CD4-positive, alpha-beta T cell treated with Interleukin-12 subunit alpha and Interleukin-12 subunit beta, for 1 hour (primary cell): ENCODE results near the gene PYGL.
A peak's percentile ranks its signal among the peaks of the same experiment; 100 is the strongest.
"Not testable (repeated sequence)": the region's sequence is repeated elsewhere in the genome, so short reads cannot be mapped to it uniquely, and the experiment has no call there.

Source experiments
- DNase-seq: peaks from one replicate; pipeline ENCODE4 v3.0.0-alpha.2; 2020

PYGL gene

DNA sequence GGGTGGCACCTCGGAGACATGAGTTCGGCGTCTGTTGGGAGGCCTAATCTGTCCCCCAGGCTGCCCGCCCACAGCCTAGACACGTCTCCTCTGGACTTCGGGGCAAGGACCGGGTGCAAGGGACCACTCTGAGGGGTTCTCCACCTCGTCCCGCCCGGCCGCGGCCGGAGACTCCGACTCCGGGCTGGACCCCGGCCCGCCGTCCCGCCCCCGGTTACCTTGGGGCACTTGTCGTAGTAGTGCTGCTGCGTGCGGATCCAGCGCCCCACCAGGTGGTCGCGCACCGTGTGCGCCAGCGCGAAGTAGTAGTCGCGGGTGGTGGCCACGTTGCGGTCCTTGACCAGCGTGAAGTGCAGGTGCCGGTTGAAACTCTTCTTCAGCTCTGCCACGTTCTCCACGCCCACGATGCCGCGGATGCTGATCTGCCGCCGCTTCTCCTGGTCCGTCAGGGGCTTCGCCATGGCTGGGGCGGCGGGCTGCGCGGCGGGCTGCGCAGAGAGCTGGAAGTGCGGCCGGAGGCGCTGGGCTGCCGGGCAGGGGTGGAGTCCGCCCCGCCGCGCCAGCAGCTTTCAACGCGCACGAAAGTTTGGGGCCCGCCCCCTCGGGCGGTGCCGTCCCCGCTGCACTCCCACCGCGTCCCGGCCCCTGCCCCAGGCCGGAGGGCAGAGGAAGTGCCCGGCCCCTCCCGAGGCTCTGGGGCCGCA lies at the start of gene PYGL:
Gene PYGL, minus strand, starts transcription at position 541 of the 704 bp plus-strand sequence. Its CDS starts 80 bp downstream, at position 461.
- DNase-seq, result peak; percentile 15

DNA sequence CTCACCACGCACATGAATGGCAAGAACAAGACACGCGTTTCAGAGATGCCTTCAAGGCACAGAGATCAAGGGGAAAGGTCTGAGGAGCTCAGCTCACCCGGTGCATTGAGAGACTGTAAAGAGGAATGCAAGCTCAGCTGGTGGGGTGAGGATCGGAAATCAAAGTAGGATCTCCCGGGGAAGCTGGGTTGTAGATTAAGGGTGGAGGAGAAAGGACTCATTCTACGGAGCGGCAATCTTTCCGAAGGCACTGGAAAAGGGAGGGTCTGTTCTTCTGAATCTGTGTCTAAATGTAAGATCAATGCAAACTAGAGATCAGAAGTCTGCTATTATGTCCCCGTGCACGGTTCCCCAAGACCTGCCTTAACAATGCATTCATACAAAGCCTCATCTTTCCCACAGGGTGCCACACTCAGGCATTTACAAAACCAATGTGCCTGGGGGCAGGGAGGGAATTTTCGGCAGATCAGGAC lies 41.6 kb upstream of the PYGL start:
- DNase-seq, result no peak

DNA sequence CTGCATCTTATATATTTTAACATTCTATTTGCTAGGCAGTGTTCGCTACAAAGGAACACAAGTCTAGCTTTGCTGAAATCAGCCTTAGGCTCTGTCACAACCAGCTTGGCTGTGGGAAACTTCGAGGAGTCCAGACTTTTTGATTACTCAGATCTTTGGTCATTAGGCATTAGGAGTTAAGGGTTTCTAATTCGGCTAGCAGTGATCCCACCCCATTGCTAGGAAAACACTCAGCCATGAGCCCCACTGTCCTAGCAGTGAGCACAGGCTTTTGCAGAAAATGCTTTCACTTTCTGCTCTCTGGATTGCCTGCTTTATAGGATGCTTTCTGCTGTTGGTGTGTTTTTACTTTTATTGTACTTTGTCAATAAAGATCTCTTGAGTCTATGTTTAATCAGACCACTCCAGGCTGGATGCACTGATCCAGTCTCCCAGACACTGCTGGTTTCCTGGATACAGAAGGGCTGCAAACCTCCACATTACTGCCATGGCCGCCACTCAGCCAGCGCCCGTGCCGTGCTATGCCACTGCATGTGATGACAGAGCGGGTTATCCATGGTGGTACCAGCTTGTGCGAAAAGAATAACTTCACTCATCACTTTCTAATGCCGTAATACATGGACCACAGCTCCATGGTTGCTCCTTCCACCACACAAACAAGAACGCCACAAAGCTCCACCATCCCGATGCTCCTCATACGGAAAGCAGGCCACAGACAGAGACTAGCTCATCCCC lies 41.0 kb upstream of the PYGL start:
- no peak for DNase-seq

DNA sequence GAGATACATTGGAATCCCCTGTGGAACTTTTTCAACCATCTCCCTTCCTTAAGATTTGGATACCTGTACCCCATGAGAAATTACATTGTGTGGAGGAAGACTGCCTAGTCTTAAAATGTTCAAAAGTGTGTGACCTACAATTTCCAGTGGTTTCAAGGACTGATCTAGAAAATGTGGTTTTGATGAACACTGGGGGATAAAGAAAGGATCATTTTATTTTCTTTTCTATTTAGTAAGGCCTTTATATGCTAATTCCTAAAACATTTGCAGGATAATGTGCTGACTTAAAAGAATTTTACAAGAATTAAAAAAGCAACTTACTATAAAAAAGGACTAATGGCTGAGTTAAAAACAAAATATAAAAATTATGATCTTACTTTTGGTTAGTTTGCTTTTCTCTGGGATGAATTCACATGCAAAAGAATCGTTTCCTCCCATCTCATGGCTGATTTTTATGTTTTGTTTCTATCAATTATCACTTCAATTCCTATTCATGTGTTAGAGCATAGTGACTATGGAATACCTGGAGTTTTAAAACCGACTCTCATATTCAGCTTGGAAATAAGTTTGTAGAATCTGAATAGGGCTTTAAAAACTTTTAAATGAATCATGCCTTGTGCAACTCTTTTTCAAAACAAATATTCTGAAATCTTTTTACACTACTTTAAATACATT lies 39.9 kb upstream of the PYGL start:
- DNase-seq, result no peak

DNA sequence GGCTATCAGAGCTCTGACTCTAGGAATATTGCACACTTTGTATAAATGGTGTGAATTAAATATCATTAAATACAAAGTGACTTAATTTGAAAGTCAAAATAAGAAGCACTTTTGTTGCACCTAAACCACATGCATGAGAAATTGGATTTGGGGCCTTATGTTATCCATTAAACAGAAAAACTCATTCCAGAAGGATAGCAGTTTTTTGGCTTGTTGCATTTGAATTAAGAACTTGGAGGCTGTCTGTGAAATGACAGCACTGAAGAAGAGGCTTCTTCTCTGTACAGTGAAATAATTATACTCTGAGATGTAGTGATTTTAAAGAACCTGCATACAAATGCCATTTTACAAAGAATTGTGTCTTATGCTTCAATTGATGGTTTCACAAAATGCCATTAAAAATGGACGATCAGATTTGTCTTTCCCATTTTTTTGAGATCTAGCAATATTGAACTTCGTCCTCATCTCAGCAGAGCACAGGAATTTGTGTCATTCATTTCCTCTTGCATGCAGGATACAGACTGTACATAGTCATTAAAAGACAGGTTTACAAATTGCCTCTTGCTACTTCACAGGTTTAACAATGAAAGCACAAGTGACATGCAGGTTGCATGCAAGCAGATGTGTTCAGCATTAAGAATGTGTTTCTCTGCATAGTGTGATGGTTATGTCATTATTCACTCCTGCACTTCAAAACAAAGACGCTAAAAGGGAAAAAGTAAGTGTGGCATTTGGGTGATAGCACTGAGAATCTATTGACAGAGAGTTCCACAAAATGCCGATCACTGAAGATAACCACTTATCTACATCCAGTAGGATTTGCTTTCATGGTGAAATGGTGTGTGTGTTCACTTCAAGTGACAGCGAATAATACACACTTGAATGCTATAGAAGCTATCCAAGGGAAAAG lies 35.9 kb upstream of the PYGL start:
- DNase-seq, result no peak

DNA sequence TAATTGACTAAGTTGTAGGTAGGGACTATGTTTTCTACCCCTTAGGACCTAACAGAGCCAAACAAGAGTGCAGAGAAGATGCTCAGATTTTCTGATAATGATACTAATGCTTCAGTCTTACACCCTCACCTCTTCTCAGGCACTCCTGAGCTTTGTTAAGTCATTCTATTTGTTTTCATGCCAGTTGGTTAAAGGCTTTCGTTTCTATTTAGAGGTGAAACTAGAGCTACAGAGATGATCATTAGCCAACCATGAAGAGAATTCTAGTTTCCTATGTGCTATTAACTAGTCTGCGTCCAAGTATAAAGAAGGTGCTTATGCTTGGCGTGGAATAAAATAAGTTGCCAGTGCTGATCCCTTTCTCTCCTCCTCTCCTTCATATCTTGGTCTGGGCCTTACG lies 34.6 kb upstream of the PYGL start:
- no peak for DNase-seq

DNA sequence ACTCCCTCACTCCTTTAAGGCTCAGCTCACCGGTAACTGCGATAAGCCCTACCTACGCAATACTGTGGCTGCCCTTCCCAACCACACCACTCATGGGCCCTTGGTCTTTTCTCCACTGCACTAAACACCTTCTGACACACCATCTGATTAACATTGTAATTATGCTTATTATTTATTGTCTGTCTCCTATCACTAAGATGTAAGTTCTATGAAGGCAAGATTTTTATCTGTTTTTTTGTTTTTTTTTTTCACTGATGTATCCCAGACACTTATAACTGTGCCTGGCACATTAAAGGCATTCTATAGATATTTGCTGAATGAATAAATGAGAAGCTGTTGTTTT lies 34.2 kb upstream of the PYGL start:
- no peak for DNase-seq

DNA sequence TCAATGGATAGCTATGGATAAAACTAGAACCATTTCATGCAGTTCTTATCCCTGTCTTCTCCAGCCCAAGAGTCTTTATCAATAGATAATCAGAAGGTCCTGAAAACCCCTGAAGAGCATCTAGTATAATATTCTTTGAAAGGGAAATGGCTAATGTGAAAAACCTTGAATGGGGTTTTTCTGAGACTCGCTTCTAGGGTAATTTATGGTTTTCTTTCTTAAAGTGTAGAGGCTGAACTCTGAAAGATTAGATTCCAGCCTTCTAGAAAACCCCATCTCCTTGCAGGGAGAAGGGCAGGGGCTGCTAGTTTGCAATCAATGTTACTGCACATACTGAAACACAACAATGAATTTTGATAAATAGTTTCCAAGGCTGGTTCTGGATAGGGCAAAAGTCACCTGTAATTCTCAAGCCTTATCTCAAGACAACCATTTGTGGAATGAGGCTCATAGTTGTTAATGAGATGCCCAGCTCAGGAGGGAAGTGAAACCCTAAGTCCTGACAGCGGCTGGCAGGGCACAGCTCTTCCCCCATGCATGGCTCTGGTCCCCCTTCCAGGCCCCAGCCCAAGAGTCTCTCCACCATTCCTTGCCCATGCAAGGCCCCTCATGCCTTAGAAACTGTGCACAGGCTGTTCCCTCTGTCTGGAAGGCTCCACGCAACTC lies 33.7 kb upstream of the PYGL start:
- no peak for DNase-seq

DNA sequence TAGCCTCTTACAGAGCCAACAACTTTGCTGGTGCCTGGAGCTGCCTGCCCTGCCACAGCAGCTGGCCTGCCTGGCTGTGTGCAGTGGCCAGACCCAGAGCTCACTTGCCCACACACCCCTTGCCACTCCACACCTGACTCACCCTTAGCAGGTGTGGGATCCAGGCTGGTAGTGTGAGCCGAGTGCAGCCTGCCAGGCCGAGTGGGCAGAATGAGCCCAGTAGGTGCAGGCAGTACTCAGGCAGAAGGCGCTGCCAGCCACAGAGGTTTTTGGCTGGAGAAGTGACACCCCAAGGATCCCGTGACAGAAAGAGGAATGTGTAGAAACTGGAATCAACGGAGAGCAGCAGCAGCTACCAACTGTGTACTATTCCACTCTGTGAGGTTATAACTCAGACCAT lies 29.8 kb upstream of the PYGL start:
- no peak for DNase-seq

DNA sequence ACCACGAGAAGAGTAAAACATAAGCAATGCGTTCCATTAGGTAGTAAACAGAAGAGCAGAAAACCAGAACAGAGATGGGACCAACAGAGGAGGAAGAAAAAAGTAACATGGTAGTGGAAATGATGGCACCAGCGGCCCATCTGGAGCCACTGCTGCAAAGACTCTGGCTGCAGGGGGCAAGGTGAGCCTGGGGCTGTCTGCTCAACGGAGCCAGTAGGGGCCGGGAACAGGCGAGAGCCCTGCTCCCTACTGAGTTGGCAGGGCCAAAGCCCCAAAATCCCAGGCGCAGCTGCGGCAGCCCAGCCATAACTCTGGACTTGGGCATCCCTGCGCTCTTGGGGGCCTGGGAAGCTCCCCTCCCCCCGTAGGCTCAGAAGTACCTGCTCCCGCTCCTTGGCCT lies 28.5 kb upstream of the PYGL start:
- DNase-seq, result no peak

DNA sequence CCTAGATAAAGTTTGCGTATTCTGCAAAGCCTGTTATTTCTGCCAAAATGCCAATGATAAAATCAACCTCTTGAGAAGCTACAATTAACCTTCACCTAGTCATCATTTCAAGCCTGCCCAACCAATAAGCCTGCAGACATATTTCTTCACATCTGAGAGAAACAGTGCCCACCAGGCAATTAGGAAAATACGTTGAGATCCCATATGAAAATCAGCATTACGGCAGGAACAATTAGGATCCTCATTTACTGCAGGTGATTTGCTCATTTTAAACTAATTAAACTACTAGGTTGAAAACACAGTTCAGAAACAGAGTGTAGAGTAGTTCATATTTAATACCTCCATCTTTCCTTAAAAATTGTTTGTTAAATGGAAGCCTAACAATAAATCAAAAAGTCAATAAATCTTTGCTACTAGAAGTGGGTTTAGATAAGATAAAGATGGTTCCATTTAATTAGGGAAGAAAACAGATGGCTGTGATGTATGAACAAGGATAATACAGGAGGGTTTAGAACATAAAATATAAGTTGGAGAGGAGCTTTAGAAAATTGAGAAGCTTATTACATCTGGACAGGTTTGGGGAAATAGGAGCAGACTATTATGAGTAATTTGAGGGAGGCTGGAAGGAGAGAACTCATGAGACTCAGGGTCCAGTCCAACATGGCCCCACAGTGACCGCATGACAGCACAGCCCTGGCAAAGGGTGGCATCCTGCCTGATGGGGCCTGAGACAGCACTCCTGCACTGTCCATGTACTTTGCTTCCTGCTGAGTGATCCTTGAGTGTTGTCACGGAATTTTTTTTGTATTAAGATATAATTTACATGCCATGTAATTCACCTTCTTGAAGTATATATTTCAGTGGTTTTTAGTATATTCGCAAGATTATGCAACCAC lies 26.9 kb upstream of the PYGL start:
- DNase-seq, result no peak

DNA sequence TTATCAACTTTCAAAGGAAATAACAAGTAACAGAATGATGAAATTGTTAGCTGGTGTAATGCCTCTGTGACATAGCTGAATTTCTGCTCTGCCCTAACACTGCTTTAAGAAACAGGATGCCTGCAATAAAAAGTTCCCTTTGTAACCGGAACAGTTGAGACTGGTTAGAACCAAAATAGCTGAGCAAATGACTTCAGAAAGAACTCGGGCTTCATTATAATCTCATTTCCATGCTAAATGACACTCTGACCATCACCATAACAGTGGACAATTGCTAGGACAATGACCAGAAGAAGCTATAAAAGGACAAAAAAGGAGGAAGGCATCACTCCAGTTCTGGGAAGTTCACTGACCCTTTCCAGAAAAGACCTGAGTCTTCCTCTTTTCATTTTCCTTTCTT lies 23.5 kb upstream of the PYGL start:
- no peak for DNase-seq

DNA sequence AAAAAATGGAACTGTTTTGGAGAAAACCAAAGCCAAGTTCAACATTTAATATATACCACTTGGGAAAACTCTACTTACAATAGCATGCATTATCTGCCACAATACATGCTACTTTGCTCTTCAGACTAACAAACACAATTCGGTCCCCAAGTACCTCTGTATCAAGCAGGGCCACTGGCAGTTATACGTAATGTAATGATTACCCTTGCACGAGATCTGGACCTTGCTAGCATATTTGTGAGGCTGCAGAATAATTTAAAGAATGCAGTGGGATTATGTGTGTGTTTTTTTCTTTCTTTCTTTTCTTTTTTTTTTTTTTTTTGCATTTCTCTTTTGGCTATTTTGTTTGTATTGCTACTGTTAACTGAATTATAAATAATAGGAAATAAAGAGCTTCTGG lies 22.8 kb upstream of the PYGL start:
- DNase-seq, result no peak

DNA sequence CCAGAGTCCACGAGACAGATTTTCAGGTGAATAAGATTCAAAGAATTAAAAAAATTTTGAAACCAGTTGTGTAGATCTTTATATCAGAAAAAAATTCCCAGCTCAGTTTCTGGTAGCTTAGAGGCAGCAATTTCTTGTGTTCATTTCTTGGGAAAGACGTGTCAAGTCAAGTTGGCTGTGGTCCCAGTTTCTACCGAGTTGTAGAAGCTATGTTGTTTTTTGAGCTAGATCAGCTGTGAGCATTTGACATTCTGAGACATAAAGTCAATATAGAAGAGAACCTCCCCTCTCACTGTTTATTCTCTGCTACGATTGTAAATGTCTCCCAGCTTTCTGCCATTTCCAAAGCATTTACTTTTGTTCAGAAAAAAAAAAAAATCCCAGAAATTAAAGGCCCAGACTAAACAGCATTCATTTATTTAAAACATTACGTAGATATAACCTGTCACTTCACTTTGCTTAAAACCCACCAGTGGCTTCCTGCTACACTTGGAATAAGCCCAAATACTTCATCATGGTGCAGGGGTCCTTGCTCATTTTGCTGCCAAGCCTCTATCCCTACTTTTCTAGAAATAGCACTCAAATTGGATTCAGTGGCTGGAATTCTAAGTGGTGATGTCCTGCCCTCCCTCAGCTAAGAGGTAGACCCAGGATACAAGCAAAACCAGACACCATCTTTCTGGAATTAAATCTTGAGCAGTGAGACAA lies 20.6 kb upstream of the PYGL start:
- no peak for DNase-seq

DNA sequence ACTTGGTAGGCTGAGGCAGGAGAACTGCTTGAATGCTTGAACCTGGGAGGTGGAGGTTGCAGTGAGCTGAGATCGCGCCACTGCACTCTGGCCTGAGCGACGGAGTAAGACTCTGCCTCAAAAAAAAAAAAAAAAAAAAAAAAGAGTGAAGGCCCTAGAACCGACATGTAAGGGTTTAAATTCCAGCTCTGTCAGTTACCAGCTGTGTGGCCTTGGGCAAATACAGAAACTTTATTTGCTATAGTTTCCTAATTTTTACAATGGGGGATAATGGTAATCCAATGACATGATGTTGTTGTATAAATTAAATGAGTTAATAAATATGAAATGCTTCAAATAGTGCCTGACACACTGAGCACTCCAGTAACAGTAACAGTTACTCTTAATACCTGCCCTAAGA lies 19.6 kb upstream of the PYGL start:
- no peak for DNase-seq

DNA sequence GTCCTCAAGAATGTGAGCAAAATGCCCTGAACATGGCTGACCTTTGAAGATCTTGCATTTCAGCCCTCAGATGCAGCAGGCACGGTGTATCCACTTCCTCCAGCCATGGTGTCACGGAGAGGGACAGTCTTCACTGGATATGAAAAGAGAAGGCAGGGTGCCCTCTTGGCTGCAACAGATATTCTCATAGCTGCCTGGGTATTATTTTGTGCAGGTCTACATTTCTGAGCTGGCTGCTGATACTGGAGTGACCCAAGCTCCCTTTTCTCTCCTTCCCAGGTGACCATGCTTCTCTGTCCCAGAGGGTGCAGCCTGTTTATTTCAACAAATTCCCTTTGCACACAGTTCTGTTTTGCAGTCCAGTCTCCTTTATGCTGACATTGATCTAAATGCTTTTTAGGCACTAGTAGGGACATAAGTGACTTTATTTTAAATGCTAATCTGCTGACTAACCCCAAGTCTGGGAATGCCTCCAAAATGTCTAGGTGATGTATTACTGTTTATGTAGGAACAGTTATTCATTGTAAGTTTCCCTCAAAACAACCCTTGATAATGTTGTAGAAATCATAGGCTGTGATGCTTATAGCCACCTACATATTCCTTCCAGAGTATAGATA lies 17.4 kb upstream of the PYGL start:
- no peak for DNase-seq

DNA sequence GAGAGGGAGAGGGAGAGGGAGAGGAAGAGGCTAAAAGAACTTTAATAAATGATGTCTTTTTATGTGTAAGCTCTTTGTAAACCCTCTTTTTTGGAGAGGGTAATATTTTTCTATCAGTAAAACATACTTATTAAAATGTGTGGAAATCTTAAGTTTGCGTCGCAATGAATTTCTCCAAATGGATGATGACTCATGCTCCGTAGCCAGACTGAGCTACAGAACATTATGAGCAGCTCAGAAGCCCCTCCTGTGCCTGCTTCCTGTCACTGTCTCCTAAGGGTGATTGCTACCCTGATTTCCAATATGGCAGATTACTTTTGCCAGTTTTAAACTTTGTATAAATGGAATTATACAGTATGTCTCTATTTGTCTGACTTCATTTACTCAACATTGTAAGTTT lies 13.0 kb upstream of the PYGL start:
- no peak for DNase-seq

DNA sequence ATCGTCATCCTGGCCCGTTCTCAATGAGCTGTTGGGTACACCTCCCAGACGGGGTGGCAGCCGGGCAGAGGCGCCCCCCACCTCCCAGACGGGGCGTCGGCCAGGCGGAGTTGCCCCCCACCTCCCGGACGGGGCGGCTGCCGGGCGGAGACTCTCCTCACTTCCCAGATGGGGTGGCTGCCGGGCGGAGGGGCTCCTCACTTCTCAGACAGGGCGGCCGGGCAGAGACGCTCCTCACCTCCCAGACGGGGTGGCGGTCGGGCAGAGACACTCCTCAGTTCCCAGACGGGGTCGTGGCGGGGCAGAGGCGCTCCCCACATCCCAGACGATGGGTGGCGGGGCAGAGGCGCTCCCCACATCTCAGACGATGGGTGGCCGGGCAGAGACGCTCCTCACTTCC lies 12.1 kb upstream of the PYGL start:
- DNase-seq, result not testable (repeated sequence)

DNA sequence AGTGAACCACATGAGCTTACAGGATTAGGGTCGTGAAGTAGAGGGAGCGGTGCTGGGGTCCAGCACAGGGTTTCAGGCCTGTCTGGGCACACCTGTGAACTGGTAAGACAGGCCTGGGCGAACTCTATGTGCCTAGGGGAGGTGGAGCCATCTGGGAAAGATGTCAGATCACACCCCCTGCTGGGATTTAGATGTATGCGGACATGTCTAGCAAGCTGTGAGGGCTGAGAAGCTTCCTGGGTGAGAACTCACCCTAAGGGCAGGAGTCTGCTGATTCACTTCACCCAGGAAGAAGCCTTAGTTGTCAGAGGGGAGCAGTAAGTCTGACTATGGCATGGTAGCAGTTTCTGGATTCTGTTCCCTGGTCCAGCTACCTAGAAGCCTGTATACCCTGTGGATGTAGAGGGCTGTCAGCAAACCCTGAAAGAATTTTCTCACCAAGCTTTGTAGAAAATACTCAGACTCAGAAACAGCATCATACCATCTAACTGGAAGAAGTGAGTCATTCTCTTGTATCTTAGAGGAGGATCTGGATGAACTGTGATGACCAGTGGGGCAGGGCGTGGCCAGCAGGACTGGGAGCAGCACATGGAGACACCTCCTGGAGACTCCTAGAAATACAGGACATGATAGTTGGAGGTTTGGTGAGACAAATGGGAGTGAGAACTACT lies 11.2 kb upstream of the PYGL start:
- no peak for DNase-seq
